ENCODE results near the gene PI4KA.
"Not testable (repeated sequence)": the region's sequence is repeated elsewhere in the genome, so short reads cannot be mapped to it uniquely, and the experiment has no call there.

The PI4KA gene

DNA sequence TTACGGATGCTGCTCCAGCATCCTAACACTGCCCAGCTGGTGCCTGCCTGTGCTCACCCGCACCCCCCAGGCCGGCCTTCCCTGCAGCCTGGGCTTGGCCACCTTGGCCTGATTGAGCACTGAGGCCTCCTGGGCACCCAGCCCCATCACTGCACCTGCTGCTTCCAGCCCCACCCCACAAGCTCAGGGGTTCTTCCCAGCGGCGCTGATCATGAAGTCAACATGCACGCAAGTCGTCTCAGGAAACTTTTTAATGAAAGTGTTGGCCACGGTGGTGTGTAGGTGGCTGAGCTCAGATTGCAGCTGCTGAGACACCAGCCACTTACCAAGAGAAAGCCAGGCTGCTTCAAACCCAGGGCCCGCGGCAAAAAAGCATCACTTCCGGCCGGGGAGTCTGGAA is 163.4 kb downstream of the PI4KA start:
- not testable (repeated sequence) for DNase-seq (ENCODE audit: low read depth in 2 of 2)

DNA sequence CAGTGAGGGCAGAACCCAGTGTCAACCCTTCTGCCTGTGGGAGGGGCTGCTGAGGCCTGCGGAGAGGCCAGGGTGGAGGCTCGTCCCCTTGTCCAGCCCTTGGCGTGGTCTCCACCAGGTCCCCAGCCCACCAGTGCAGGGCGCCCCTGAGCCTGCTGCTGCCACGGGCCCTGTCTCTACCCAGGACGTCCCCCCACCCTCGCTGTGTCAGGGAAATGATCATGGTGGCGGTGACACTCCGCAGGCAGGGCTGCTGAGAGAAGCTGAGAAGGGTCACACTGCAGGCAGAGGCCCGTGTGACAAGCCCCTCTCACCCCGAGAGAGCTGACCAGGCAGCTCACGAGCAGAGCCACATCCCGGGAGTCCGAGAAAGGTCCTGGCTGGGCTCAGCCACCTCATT is 164.4 kb downstream of the PI4KA start:
- not testable (repeated sequence) for DNase-seq (ENCODE audit: low read depth in 2 of 2)

DNA sequence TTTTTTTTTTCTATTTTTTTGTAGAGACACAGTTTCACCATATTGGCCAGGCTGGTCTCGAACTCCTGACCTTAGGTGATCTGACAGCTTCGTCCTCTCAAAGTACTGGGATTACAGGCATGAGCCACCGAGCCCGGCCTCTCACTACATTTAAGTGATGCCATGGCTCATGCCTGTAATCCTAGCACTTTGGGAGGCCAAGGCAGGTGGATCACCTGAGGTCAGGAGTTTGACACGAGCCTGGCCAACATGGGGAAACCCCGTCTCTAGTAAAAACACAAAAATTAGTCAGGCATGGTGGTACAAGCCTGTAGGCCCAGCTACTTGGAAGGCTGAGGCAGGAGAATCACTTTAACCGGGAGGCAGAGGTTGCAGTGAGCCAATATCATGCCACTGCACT is 165.7 kb downstream of the PI4KA start:
- not testable (repeated sequence) for DNase-seq (ENCODE audit: low read depth in 2 of 2)

DNA sequence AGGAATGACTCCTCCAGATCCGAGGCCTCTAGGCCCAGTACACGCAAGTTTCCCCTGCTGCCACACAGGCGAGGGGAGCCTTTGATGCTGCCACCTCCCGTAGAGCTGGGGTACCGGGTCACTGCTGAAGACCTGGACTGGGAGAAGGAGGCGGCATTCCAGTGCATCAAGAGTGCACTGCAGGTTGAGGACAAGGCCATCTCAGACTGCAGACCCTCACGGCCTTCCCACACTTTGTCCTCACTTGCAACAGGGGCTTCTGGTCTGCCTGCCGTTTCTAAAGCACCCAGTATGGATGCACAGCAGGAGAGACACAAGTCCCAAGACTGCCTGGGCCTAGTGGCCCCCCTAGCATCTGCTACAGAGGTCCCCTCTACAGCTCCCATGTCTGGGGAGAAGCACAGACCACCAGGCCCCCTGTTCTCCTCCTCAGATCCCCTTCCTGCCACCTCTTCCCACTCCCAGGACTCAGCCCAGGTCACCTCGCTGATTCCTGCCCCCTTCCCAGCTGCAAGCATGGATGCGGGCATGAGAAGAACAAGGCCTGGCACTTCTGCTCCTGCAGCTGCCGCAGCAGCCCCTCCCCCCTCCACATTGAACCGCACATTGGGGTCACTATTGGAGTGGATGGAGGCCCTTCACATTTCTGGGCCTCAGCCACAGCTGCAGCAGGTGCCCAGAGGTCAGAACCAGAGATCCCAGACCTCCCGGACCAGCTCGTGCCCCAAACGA is 167.9 kb downstream of the PI4KA start:
- DNase-seq (ENCODE audit: low read depth in 2 of 2) = not testable (repeated sequence)

DNA sequence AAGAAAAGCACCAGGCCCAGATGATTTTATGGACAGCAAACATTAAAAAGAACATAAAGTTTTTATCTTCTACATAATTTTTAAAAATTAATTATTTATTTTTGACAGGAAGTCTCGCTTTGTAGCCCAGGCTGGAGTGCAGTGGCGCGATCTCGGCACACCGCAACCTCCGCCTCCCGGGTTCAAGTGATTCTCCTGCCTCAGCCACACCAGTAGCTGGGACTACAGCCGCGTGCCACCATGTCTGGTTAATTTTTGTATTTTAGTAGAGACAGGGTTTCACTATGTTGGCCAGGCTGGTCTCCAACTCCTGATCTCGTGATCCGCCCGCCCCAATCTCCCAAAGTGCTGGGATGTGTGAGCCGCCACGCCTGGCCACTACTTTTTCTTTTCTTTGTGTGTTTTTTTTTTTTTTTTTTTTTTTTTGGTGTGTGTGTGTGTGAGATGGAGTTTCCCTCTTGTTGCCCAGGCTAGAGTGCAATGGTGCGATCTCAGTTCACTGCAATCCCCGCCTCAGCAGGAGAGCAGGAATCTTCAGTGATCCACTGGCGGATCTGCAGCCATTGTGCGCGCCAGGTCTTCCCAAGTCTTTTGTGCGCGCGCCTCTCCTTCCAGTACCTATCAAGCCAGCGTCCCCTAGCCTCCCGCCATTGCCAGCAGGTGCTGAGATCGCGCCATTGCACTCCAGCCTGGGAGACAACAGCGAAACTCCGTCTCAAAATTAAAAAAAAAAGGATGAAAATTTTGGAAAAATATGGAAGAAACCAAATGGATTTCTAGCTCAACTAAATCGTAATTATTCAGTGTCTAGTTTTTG is 171.0 kb downstream of the PI4KA start:
- not testable (repeated sequence) for DNase-seq (ENCODE audit: low read depth in 2 of 2)

DNA sequence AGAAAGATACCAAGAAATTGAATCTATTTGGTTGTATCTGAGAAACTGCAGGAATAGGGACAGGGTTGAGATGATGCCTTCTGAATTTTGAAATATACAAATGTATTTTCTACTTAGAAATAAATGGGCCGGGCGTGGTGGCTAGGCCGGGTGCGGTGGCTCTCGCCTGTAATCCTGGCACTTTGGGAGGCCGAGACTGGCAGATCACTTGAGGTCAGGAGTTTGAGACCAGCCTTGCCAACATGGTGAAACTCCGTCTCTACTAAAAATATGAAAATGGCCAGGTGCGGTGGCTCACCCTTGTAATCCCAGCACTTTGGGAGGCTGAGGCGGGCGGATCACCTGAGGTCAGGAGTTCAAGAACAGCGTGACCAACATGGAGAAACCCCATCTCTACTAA is 172.8 kb downstream of the PI4KA start:
- DNase-seq (ENCODE audit: low read depth in 2 of 2) = not testable (repeated sequence)

DNA sequence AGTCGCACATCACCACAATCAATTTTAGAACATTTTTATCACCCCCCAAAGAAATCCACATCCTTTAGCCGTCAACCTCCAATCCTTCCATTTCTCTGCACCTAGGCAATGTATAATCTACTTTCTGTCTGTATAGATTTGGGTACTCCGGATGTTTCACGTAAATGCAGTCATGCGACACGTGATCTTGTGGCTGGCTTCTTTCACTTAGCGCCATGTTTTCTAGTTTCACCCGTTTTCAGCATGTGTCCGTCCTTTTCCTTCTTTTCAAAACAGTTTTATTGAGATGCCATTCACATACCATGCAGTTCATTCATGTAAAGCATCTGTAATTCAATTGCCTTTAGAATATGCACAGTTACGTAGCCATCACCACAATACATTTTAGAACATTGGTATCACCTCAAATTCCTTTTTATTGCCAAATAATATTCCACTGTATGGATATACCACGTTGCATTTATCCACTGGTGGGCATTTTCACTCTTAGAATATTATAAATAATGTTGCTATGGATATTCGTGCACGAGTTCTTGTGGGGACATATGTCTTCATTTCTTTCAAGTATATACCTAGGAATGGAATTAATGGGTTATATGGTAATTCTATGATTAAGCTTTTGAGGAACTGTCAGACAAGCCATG is 179.7 kb downstream of the PI4KA start:
- DNase-seq (ENCODE audit: low read depth in 2 of 2) = not testable (repeated sequence)

DNA sequence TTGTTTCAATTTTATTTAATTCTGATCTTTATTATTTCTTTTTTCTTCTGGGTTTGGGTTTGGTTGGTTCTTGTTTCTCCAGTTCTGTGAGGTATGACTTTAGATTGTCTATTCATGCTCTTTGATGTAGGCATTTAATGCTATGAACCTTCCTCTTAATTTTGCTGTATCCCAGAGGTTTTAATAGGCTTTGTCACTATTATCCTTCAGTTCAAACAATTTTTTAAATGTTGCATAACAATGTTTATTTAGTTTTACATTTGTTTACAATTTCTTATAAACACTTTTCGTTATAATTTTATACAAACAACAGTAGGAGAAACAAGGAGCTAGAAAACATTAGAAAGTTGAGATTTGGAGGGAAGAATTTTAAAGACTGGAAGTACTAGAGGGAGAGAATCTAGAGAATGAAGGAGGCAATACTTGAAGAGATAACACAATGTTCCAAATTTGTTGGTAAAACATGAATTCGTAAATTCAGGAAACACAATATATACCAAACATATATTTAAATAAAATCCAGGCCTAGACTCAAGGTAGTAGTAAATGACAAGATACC is 180.8 kb downstream of the PI4KA start:
- DNase-seq (ENCODE audit: low read depth in 2 of 2) = no peak

DNA sequence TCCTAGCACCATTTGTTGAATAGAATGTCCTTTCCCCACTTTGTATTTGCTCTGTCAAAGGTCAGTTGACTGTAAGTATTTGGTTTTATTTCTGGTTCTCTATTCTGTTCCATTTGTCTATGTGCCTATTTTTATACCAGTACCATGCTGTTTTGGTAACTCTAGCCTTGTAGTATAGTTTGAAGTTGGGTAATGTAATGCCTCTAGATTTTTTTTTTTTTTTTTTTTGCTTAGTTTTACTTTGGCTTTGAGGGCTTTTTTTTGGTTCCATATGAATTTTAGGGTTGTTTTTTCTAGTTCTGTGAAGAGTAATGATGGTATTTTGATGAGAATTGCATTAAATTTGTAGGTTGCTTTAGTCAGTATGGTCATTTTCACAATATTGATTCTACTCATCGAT is 183.0 kb downstream of the PI4KA start:
- not testable (repeated sequence) for DNase-seq (ENCODE audit: low read depth in 2 of 2)

DNA sequence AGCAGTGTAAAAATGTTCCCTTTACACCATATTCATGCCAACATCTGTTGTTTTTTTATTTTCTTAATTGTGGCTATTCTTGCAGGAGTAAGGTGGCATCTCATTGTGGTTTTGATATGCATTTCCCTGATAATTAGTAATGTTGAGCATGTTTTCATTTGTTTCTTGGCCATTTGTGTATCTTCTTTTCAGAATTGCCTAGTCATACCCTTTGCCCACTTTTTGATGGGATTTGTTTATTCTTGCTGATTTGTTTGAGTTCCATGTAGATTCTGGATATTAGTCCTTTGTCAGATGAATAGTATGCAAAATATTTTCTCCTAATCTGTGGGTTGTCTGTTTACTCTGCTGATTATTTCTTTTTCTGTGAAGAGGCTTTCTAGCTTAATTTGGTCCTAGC is 183.6 kb downstream of the PI4KA start:
- no peak for DNase-seq (ENCODE audit: low read depth in 2 of 2)

DNA sequence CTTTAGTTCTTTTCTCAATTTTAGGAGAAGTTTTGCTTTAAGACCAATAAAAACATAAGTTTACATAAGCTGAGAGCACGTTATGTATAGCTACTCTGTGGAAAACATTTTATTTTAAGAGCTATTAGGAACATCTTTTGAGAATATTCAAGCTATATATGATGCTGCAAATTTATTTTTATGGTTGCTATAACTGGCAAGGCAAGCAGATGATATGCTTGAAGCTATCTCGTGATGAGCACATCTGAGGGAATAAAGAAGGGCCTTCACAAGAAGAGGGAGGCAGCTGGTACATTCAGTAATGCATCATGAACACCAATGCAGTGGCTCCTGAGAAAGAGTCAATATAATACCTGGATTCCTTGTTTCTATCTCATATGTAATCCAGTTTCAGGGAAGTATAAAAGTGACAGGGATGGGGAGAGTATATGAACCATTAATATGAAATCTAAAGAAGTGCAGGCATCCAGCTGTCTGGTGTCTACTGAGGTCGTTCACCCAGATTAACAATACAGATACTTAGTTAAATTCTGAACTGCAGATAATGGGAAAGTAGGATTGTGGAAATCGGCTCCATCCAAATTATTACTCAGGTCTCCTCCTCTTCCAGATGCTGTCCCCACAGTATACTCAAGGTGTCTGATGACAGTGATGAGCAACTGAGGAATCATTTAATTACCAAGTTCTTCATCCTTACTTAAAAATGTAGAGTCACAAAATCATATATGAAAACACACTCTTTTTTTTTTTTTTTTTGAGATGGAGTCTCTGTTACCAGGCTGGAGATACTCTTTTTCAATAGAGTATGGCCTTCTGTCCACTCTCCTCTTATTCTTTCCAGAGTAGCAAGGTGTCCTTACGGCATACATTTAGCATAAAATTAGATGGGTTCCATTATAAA is 185.1 kb downstream of the PI4KA start:
- DNase-seq (ENCODE audit: low read depth in 2 of 2) = no peak

DNA sequence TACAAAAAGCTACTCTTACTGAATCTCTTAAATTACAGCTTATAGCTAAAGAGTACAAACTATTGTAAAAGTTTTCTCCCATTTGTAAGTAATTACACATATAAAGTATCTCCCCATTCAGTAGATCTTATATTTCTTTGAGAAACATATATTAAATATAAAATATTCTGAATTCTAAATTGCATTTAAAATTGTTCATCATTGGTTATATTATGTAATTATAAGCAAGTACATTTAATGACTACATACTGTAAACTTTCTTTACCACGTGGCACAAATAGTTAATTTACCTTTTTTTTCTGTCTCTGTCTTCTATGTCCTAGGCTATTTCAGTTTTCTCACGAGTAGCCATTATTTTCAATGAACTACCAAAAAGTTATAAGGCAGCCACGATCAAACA is 185.9 kb downstream of the PI4KA start:
- no peak for DNase-seq (ENCODE audit: low read depth in 2 of 2)

DNA sequence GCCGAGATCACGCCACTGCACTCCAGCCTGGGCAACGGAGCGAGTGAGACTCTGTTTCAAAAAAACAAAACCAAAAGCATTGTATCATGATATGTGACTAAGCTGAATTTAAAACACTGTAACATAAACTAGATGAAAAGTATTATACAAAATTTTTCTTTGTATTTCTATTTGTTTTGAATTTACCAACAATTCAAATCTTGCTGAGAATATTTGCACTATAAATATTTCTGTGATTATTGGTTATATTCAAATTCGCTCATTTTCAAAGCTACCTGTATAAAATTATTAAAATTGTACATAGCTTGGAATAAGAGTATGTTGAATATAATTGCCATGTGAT is 186.6 kb downstream of the PI4KA start:
- DNase-seq (ENCODE audit: low read depth in 2 of 2) = no peak

DNA sequence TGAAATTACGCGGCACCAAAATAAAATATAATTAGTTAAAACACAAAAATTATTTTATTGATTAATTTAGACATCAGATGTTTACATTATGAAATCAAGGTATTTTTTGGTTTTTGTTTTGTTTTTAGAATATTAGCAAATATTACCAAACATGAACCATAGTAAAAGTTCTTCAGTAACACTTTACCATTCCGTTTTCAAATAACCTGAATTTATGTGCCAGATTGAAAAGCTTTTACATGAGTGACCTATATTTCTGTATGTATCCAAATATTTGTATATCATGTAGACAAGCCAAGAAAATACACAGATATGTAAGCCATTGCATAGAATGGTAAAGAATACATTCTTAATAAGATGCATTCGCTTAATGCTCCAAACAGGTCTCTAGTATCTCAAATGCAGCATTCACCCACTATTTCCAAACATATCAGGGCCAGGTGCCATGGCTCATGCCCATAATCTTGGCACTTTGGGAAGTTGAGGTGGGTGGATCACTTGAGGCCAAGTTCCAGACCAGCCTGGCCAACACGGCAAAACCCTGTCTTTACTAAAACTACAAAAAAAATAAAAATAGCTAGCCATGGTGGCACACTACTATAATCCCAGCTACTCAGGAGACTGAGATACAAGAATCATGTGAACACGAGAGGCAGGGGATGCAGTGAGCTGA is 187.1 kb downstream of the PI4KA start:
- no peak for DNase-seq (ENCODE audit: low read depth in 2 of 2)

DNA sequence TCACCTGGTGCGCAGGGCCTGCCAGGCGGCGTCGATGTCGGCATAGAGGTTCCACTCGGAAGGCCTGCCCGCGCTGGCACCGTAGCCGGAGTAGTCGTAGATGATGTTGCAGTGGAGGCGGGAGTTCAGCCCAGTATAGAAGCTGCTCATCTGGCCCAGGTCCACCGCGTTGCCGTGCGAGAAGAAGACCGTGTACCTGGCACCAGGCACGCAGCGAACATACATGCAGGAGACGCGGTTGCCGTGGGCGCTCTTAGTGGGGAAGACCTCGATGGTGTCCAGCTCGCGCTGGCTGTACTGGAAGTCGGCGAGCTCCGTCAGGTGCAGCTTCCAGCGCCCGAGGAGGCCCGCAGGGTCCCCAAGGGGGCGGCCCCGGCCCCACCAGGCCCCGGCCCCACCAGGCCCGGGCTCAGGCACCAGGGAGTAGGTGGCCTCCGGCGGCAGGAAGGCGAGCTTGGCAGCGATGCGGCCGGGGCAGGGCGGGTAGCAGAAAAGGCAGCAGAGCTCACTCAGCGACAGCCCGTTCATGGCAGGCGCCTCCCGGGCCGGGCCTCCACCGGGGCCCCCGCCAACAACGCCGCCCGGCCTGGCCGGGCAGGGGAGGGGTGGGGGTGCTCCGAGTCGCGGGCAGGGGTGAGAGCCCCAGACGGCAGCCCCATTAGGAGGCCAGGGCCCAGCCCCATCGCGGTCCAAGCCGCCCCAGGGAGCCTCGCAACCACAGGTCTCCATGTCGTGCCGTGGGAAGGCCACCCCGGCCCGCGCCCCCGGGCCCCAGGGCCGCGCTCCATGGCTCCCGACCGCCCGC is 188.0 kb downstream of the PI4KA start:
- DNase-seq (ENCODE audit: low read depth in 2 of 2) = not testable (repeated sequence)

DNA sequence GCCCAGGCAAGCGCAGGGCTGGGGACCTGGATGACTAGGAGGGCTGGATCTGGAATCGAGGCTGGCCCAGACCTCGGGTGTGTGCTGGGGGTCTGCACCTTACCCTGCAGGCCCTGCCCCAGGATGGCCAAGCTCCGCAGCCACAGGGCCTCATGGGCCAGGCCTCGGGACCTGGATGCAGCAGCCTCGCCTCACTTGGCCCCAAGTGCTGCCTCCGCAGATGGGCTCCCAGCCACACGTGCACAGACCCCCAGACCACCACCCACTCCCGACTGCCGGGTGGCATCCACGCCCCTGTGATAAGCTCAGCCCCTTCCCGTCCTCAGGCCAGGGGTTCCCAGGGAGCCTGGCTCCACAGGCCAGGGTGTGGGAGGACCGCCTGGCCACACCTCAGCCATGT is 188.7 kb downstream of the PI4KA start:
- not testable (repeated sequence) for DNase-seq (ENCODE audit: low read depth in 2 of 2)

DNA sequence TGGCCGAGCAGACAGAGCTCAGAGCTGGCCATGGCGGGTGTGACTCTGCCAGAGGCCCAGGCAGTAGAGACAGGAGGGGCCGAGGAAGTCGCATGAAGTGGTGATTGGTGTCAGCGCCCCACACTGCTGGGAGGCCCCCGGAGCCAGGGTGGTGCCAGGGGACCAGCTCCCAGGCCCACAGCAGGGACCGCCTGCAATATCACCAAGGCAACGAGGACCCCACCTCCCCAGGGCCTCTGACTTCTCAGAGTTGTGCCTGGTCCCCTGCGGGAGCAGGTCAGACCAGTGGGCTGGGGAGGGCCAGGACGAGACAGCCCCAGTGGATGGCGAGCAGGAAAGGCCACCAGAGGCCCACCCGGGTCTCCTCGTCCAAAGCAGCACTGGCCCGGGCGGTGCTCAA is 189.1 kb downstream of the PI4KA start:
- not testable (repeated sequence) for DNase-seq (ENCODE audit: low read depth in 2 of 2)

DNA sequence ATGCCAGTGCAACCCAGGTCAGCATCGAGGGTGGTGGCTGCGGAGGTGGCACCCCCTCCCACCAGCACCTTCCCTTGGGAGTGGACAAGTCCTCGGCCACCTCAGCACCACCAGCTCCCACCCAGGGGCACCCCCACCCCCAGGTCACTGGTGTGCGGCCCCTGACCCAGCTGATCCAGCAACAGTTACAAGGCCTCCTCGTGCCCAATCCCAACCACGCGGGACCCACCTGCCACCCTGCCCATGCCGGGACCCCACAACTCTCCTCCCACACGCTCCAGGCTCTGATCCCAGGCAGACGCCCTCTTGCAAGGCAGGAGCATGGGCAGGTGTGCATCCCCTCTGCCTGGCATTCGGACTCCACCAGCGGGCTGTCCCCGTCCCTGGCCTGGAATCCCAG is 189.8 kb downstream of the PI4KA start:
- not testable (repeated sequence) for DNase-seq (ENCODE audit: low read depth in 2 of 2)

DNA sequence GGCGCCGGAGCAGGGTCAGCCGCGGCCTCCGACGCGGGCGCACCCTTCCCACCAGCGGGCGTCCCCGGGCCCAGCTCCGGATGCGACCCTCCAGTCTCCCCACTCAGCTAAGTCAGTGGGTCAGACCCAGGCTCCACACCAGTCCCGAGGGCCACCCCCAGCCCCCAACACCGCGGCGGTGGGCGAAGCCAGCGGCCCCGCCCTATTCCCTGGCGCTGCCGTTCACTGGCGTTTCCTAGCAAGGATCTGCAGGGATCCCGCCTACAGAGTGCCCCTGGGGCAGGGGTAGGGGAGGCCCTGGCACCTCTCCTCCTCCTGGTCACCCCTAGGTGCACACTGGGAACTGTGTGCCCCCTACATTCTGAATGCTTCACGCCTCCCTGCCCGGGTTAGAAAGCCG is 190.4 kb downstream of the PI4KA start:
- DNase-seq (ENCODE audit: low read depth in 2 of 2) = not testable (repeated sequence)

DNA sequence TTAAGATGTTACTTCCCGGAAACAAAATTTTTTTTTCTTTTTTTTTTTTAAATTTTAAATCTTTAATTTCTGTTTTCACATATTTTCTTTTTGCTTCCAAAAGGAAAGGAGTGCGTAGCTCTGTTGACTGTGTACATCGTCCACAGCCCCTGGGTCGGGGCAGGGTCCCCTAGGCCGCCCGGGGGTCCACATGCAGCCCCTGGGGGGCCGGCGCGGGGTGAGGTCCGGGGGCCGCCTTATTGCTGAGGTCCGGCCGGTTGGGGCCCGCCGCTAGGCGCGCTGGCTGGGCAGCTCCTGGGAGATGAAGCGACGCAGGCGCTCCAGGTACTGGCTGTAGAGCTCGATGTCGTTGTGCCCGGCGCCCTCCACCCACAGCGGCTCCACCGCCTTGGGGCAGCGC is 191.1 kb downstream of the PI4KA start:
- DNase-seq (ENCODE audit: low read depth in 2 of 2) = not testable (repeated sequence)
